CD4-positive, alpha-beta T cell (primary cell): ENCODE results near the gene CACNA2D4. TPM values are rescaled to one million over a fixed set of nuclear protein-coding genes. Genes with fewer than 3 reads are reported as not detected.

Source experiments
- ATAC-seq: fragments of 200-7000 bp; cut with Tn5 transposase; one replicate; pipeline ENCODE4 v1.10.0; 2022; ENCODE audit warnings: mild to moderate bottlenecking; ENCODE audit not compliant: poor library complexity
- CTCF ChIA-PET: fragments of 350-600 bp; sonication (Branson Sonifier 250); formaldehyde crosslinking; loops from one replicate; lab custom pipeline; 2021; ENCODE audit warnings: antibody characterized with exemption, inconsistent platforms; lab: Charles Lee
- POLR2A ChIA-PET: fragments of 350-600 bp; sonication (Branson Sonifier 250); formaldehyde crosslinking; loops from one replicate; lab custom pipeline; 2021; ENCODE audit warnings: antibody characterized with exemption, inconsistent platforms; lab: Charles Lee
- DNase-seq, 14 experiments: peaks; one replicate each; pipeline ENCODE4 v3.0.0-alpha.2; 2013 to 2020; ENCODE audit warnings: mixed read lengths in 2 of 14
- H3K27ac ChIP-seq, 2 donors: one replicate each; pipeline versions ENCODE4 v1.5.1 to v1.7.0; 2013; ENCODE audit warnings: low read length in 2 of 2, low read depth in 1 of 2, mild to moderate bottlenecking in 1 of 2
- H3K27me3 ChIP-seq, 2 experiments: 1 replicate in 1 of 2; 2 replicates in 1 of 2; pipeline versions ENCODE4 v1.6.1 to v1.7.0; 2013; ENCODE audit warnings: low read length in 2 of 2, control low read depth in 1 of 2, mild to moderate bottlenecking in 1 of 2, moderate library complexity in 1 of 2; ENCODE audit not compliant: insufficient read depth in 2 of 2, control insufficient read depth in 1 of 2
- H3K36me3 ChIP-seq: one replicate; pipeline ENCODE4 v1.6.1; 2013; ENCODE audit warnings: low read length, control low read depth; ENCODE audit not compliant: insufficient read depth
- H3K4me1 ChIP-seq: one replicate; pipeline ENCODE4 v1.6.1; 2013; ENCODE audit warnings: low read length, control low read depth; ENCODE audit not compliant: insufficient read depth
- H3K4me3 ChIP-seq: one replicate; pipeline ENCODE4 v1.5.1; 2013; ENCODE audit warnings: mild to moderate bottlenecking, low read length, moderate library complexity
- H3K9me3 ChIP-seq, 2 experiments: 1 replicate in 1 of 2; 2 replicates in 1 of 2; pipeline versions ENCODE4 v1.6.1 to v1.7.0; 2013; ENCODE audit warnings: low read length in 2 of 2, mild to moderate bottlenecking in 2 of 2, control low read depth in 1 of 2, moderate library complexity in 1 of 2; ENCODE audit not compliant: control insufficient read depth in 1 of 2, insufficient read depth in 1 of 2
- H3K27ac Mint-ChIP-seq: one replicate; pipeline ENCODE4 v1.8.0; 2020; ENCODE audit warnings: mixed read lengths
- H3K27me3 Mint-ChIP-seq: one replicate; pipeline ENCODE4 v1.8.0; 2021; ENCODE audit warnings: mixed read lengths
- H3K36me3 Mint-ChIP-seq: one replicate; pipeline ENCODE4 v1.8.0; 2021; ENCODE audit warnings: low read depth, mixed read lengths
- H3K4me1 Mint-ChIP-seq: one replicate; pipeline ENCODE4 v1.8.0; 2021; ENCODE audit warnings: low read depth, mixed read lengths
- H3K4me3 Mint-ChIP-seq: one replicate; pipeline ENCODE4 v1.8.0; 2020; ENCODE audit warnings: mild to moderate bottlenecking, mixed read lengths
- H3K9me3 Mint-ChIP-seq: one replicate; pipeline ENCODE4 v1.8.0; 2020; ENCODE audit warnings: mixed read lengths
- CTCF ChIP-seq: fragments of 200-600 bp; IDR thresholded peaks from one replicate; pipeline ENCODE4 v1.8.0; 2022; ENCODE audit warnings: antibody characterized with exemption, mild to moderate bottlenecking
- intact Hi-C, 2 experiments: fragments of 100-400 bp; cut with DNase I in 1 of 2; cut with micrococcal nuclease in 1 of 2; formaldehyde crosslinking; loops; one replicate each; pipeline versions ENCODE4 v1.15.1 to v1.9.0; 2023 to 2025; cut with DNase I, micrococcal nuclease
- total RNA-seq, 174 experiments: library from RNA in 2 of 174; stranded (reverse) in 2 of 174; gene quantifications; one replicate each; pipeline ENCODE4 v1.2.3 and lab custom pipeline; 2021 to 2026

CACNA2D4 gene
- total RNA-seq, 2 experiments from 2014 or later, result 10.5 to 11.3 TPM

- H3K36me3 ChIP-seq, result no peaks in the 10 kb centered on the region
- Mint-ChIP-seq H3K9me3 (peaks cover 4% of the 10 kb centered on the region), H3K4me1 (no peaks in the 10 kb centered on the region), H3K4me3 (no peak overlapping the region), H3K27me3 (peaks cover 56% of the 10 kb centered on the region), H3K36me3 (no peaks in the 10 kb centered on the region), H3K27ac (no peak overlapping the region)
- ChIA-PET POLR2A (no interaction called here), CTCF (no interaction called here)
- peaks cover 0 to 14% of the 10 kb centered on the region in 2 experiments for H3K27me3 ChIP-seq
- H3K4me3 ChIP-seq, result no peak overlapping the region
- intact Hi-C loops, result no loop called here
- DNase-seq, result no peak
- ATAC-seq, result no peak
- H3K9me3 ChIP-seq, result peaks cover 0 to 8% of the 10 kb centered on the region in 2 experiments
- no peak for TF ChIP-seq CTCF
- no peaks in the 10 kb centered on the region for H3K4me1 ChIP-seq
- H3K27ac ChIP-seq, result no peak overlapping the region
Measured at GRCh38 chr12:1862973-1863372, 55.5 kb downstream of the CACNA2D4 start.

- Histone ChIP-seq H3K27me3 (peaks cover 0 to 3% of the 10 kb centered on the region in 2 experiments), H3K4me1 (peaks cover 6% of the 10 kb centered on the region), H3K4me3 (no peak overlapping the region), H3K36me3 (no peaks in the 10 kb centered on the region), H3K27ac (no peak overlapping the region), H3K9me3 (peaks cover 0 to 4% of the 10 kb centered on the region in 2 experiments)
- Mint-ChIP-seq H3K4me3 (no peak overlapping the region), H3K9me3 (no peaks in the 10 kb centered on the region), H3K36me3 (no peaks in the 10 kb centered on the region), H3K27me3 (peaks cover 30% of the 10 kb centered on the region), H3K27ac (no peak overlapping the region), H3K4me1 (no peaks in the 10 kb centered on the region)
- ATAC-seq, result no peak
- no peak for TF ChIP-seq CTCF
- intact Hi-C loops, result no loop called here
- CTCF ChIA-PET, result no interaction called here
- POLR2A ChIA-PET, result no interaction called here
- no peak for DNase-seq
Measured at GRCh38 chr12:1859643-1860042, 58.8 kb downstream of the CACNA2D4 start.

- H3K27me3 Mint-ChIP-seq, result peaks cover 23% of the 10 kb centered on the region
- ChIA-PET POLR2A (no interaction called here), CTCF (no interaction called here)
- H3K9me3 Mint-ChIP-seq, result no peaks in the 10 kb centered on the region
- intact Hi-C loops, result no loop called here
- no peaks in the 10 kb centered on the region for H3K9me3 ChIP-seq
- no peak overlapping the region for H3K4me3 ChIP-seq
- H3K36me3 Mint-ChIP-seq, result no peaks in the 10 kb centered on the region
- no peak overlapping the region for H3K27ac Mint-ChIP-seq
- H3K4me3 Mint-ChIP-seq, result no peak overlapping the region
- peaks cover 6% of the 10 kb centered on the region for H3K4me1 ChIP-seq
- no peak for TF ChIP-seq CTCF
- H3K27ac ChIP-seq, result no peak overlapping the region
- ATAC-seq, result no peak
- H3K27me3 ChIP-seq, result no peaks in the 10 kb centered on the region
- H3K36me3 ChIP-seq, result no peaks in the 10 kb centered on the region
- no peak for DNase-seq
- no peaks in the 10 kb centered on the region for H3K4me1 Mint-ChIP-seq
Measured at GRCh38 chr12:1858456-1858855, 60.0 kb downstream of the CACNA2D4 start.
